BLaER1 treated with 17β-estradiol and CSF1 and Interleukin-3, amounts not matched to agents 10 nM and 100 nM (cell line): Measurements from ENCODE around the gene FGFR1OP2.

ENCODE experiments used
- H3K27ac ChIP-seq, 11 experiments: shearing (Covaris generic); formaldehyde crosslinking; 2 replicates each; pipeline ENCODE4 v1.8.1; 2022
- H3K27me3 ChIP-seq, 11 experiments: shearing (Covaris generic); formaldehyde crosslinking; 2 replicates each; pipeline ENCODE4 v1.8.1; 2022
- H3K36me3 ChIP-seq, 11 experiments: shearing (Covaris generic); formaldehyde crosslinking; 2 replicates each; pipeline ENCODE4 v1.8.1; 2022
- H3K4me1 ChIP-seq, 10 experiments: shearing (Covaris generic); formaldehyde crosslinking; 2 replicates each; pipeline ENCODE4 v1.8.1; 2022
- H3K4me2 ChIP-seq, 11 experiments: shearing (Covaris generic); formaldehyde crosslinking; 2 replicates each; pipeline ENCODE4 v1.8.1; 2022
- H3K4me3 ChIP-seq, 10 experiments: shearing (Covaris generic); formaldehyde crosslinking; 2 replicates each; pipeline ENCODE4 v1.8.1; 2022
- H3K9ac ChIP-seq, 11 experiments: shearing (Covaris generic); formaldehyde crosslinking; 2 replicates each; pipeline ENCODE4 v1.8.1; 2022
- H3K9me3 ChIP-seq, 11 experiments: shearing (Covaris generic); formaldehyde crosslinking; replicated peaks in 1 of 11; 2 replicates each; pipeline ENCODE4 v1.8.1; 2022
- H4K20me1 ChIP-seq, 11 experiments: shearing (Covaris generic); formaldehyde crosslinking; 2 replicates each; pipeline ENCODE4 v1.8.1; 2022
- Cebpa-rat ChIP-seq, 11 experiments: shearing (Covaris generic); IDR thresholded peaks; 2 replicates each; pipeline ENCODE4 v1.8.1; 2022

The FGFR1OP2 gene

GRCh38 chr12:26961803-26962202 is 23.5 kb downstream of the FGFR1OP2 start:
- Histone ChIP-seq H3K4me2 (no peak overlapping the region), H3K4me3 (no peak overlapping the region), H3K4me1 (no peaks in the 10 kb centered on the region), H4K20me1 (no peaks in the 10 kb centered on the region), H3K36me3 (peaks cover 46 to 95% (median 76%) of the 10 kb centered on the region in 11 experiments), H3K27ac (no peak overlapping the region), H3K9me3 (no peaks in the 10 kb centered on the region), H3K27me3 (no peaks in the 10 kb centered on the region), H3K9ac (no peak overlapping the region)
- TF ChIP-seq Cebpa-rat (IDR thresholded peaks at IDR 0.05): no peak

GRCh38 chr12:26963413-26963812 is 25.1 kb downstream of the FGFR1OP2 start:
- no peak overlapping the region for H3K27ac ChIP-seq
- H3K9me3 ChIP-seq: no peaks in the 10 kb centered on the region
- no peak for TF ChIP-seq Cebpa-rat (IDR thresholded peaks at IDR 0.05)
- no peak overlapping the region for H3K4me3 ChIP-seq
- H4K20me1 ChIP-seq: no peaks in the 10 kb centered on the region
- no peaks in the 10 kb centered on the region for H3K27me3 ChIP-seq
- H3K36me3 ChIP-seq: peaks cover 45 to 93% (median 72%) of the 10 kb centered on the region in 11 experiments; a peak in 21 of 22 replicates
- H3K9ac ChIP-seq: no peak overlapping the region
- no peak overlapping the region for H3K4me2 ChIP-seq
- H3K4me1 ChIP-seq: no peaks in the 10 kb centered on the region

- peaks cover 47 to 95% (median 69%) of the 10 kb centered on the region in 11 experiments for H3K36me3 ChIP-seq
- H3K27ac ChIP-seq: no peak overlapping the region
- TF ChIP-seq Cebpa-rat (IDR thresholded peaks at IDR 0.05): no peak
These were observed 28.6 kb downstream of the FGFR1OP2 start for GRCh38 chr12:26966842-26967241.

GRCh38 chr12:26970136-26970535 is 31.9 kb downstream of the FGFR1OP2 start:
- H3K9me3 ChIP-seq: no peaks in the 10 kb centered on the region
- H3K4me1 ChIP-seq: no peaks in the 10 kb centered on the region
- H3K4me2 ChIP-seq: no peak overlapping the region
- H3K27me3 ChIP-seq: no peaks in the 10 kb centered on the region
- H3K27ac ChIP-seq: no peak overlapping the region
- no peaks in the 10 kb centered on the region for H4K20me1 ChIP-seq
- H3K36me3 ChIP-seq: peaks cover 56 to 86% (median 72%) of the 10 kb centered on the region in 11 experiments
- H3K4me3 ChIP-seq: no peak overlapping the region
- H3K9ac ChIP-seq: no peak overlapping the region
- no peak for TF ChIP-seq Cebpa-rat (IDR thresholded peaks at IDR 0.05)

More at GRCh38 chr12:26966842-26967241, 28.6 kb downstream of the FGFR1OP2 start:
- H4K20me1 ChIP-seq: no peaks in the 10 kb centered on the region
- H3K4me1 ChIP-seq: no peaks in the 10 kb centered on the region
- no peaks in the 10 kb centered on the region for H3K9me3 ChIP-seq
- no peak overlapping the region for H3K9ac ChIP-seq
- no peaks in the 10 kb centered on the region for H3K27me3 ChIP-seq
- H3K4me2 ChIP-seq: no peak overlapping the region
- no peak overlapping the region for H3K4me3 ChIP-seq

- no peak overlapping the region for H3K9ac ChIP-seq
- no peak overlapping the region for H3K27ac ChIP-seq
- H3K36me3 ChIP-seq: peaks cover 64 to 88% (median 76%) of the 10 kb centered on the region in 11 experiments
- H3K4me2 ChIP-seq: no peak overlapping the region
- H3K4me1 ChIP-seq: peaks cover 0 to 10% (median 2%) of the 10 kb centered on the region in 10 experiments; a peak in 8 of 20 replicates
- H3K27me3 ChIP-seq: no peaks in the 10 kb centered on the region
- no peak for TF ChIP-seq Cebpa-rat (IDR thresholded peaks at IDR 0.05)
- H3K4me3 ChIP-seq: no peak overlapping the region
- no peaks in the 10 kb centered on the region for H3K9me3 ChIP-seq
- H4K20me1 ChIP-seq: no peaks in the 10 kb centered on the region
These were observed 33.7 kb downstream of the FGFR1OP2 start for GRCh38 chr12:26971963-26972362.

- Histone ChIP-seq H3K27me3 (no peaks in the 10 kb centered on the region), H4K20me1 (no peaks in the 10 kb centered on the region), H3K4me1 (peaks cover 0 to 14% (median 3%) of the 10 kb centered on the region in 10 experiments; a peak in 8 of 20 replicates), H3K36me3 (peaks cover 46 to 91% (median 82%) of the 10 kb centered on the region in 11 experiments), H3K9ac (no peak overlapping the region), H3K27ac (no peak overlapping the region; a peak in 1 of 22 replicates), H3K4me3 (no peak overlapping the region), H3K4me2 (peak overlapping the region in 3 of 11 experiments; percentile 15 to 66 (median 35); a peak in 4 of 22 replicates), H3K9me3 (no peaks in the 10 kb centered on the region)
- TF ChIP-seq Cebpa-rat (IDR thresholded peaks at IDR 0.05): no peak
These were observed 38.4 kb downstream of the FGFR1OP2 start for GRCh38 chr12:26976687-26977086.

GRCh38 chr12:26978801-26979200 is 40.5 kb downstream of the FGFR1OP2 start:
- Histone ChIP-seq H3K9ac (no peak overlapping the region), H3K27ac (no peak overlapping the region), H3K9me3 (no peaks in the 10 kb centered on the region), H3K4me2 (no peak overlapping the region), H3K4me1 (peaks cover 0 to 14% (median 3%) of the 10 kb centered on the region in 10 experiments; a peak in 8 of 20 replicates), H3K27me3 (no peaks in the 10 kb centered on the region), H3K36me3 (peaks cover 53 to 90% (median 79%) of the 10 kb centered on the region in 11 experiments), H4K20me1 (no peaks in the 10 kb centered on the region), H3K4me3 (no peak overlapping the region)
- no peak for TF ChIP-seq Cebpa-rat (IDR thresholded peaks at IDR 0.05)

- H3K9me3 ChIP-seq: no peaks in the 10 kb centered on the region
- no peaks in the 10 kb centered on the region for H4K20me1 ChIP-seq
- no peak for TF ChIP-seq Cebpa-rat (IDR thresholded peaks at IDR 0.05)
- no peak overlapping the region for H3K9ac ChIP-seq
- no peaks in the 10 kb centered on the region for H3K27me3 ChIP-seq
- H3K36me3 ChIP-seq: peaks cover 54 to 91% (median 71%) of the 10 kb centered on the region in 11 experiments
- no peak overlapping the region for H3K4me3 ChIP-seq
- H3K4me2 ChIP-seq: no peak overlapping the region
- no peak overlapping the region for H3K27ac ChIP-seq
- H3K4me1 ChIP-seq: peaks cover 0 to 14% (median 3%) of the 10 kb centered on the region in 10 experiments; a peak in 8 of 20 replicates
These were observed 41.5 kb downstream of the FGFR1OP2 start for GRCh38 chr12:26979733-26980132.

- H3K9me3 ChIP-seq: no peaks in the 10 kb centered on the region
- no peak overlapping the region for H3K9ac ChIP-seq
- no peak overlapping the region for H3K4me2 ChIP-seq
- H3K27me3 ChIP-seq: no peaks in the 10 kb centered on the region
- peaks cover 3 to 13% (median 7%) of the 10 kb centered on the region in 10 experiments; a peak in 14 of 20 replicates for H3K4me1 ChIP-seq
- no peaks in the 10 kb centered on the region for H4K20me1 ChIP-seq
- no peak overlapping the region for H3K27ac ChIP-seq
- TF ChIP-seq Cebpa-rat (IDR thresholded peaks at IDR 0.05): no peak
- H3K4me3 ChIP-seq: no peak overlapping the region
- peaks cover 47 to 92% (median 62%) of the 10 kb centered on the region in 11 experiments for H3K36me3 ChIP-seq
These were observed 44.6 kb downstream of the FGFR1OP2 start for GRCh38 chr12:26982866-26983265.
